IPS-18a (cell line): ENCODE results near the gene LGMN.

Source experiments
- H3K27ac ChIP-seq: one replicate; pipeline ENCODE4 v1.5.1; 2013; ENCODE audit warnings: low read length
- H3K27me3 ChIP-seq: one replicate; pipeline ENCODE4 v1.6.1; 2013; ENCODE audit warnings: mild to moderate bottlenecking, low read length; ENCODE audit not compliant: control insufficient read depth, insufficient read depth
- H3K36me3 ChIP-seq: one replicate; pipeline ENCODE4 v1.6.1; 2013; ENCODE audit warnings: low read depth, low read length; ENCODE audit not compliant: control insufficient read depth
- H3K4me1 ChIP-seq: one replicate; pipeline ENCODE4 v1.6.1; 2013; ENCODE audit warnings: low read depth, low read length; ENCODE audit not compliant: control insufficient read depth
- H3K4me3 ChIP-seq: one replicate; pipeline ENCODE4 v1.5.1; 2013; ENCODE audit warnings: low read length
- H3K9ac ChIP-seq: one replicate; pipeline ENCODE4 v1.6.1; 2013; ENCODE audit warnings: mild to moderate bottlenecking, low read length, moderate library complexity
- H3K9me3 ChIP-seq: one replicate; pipeline ENCODE4 v1.6.1; 2013; ENCODE audit warnings: low read depth, low read length; ENCODE audit not compliant: control insufficient read depth

The LGMN gene

GRCh38 chr14:92678766-92679165, 69.7 kb downstream of the LGMN start:
- H3K9me3 ChIP-seq, result no peaks in the 10 kb centered on the region
- no peak overlapping the region for H3K9ac ChIP-seq
- no peaks in the 10 kb centered on the region for H3K4me1 ChIP-seq
- no peaks in the 10 kb centered on the region for H3K36me3 ChIP-seq
- H3K4me3 ChIP-seq, result no peak overlapping the region
- H3K27me3 ChIP-seq, result no peaks in the 10 kb centered on the region
- no peak overlapping the region for H3K27ac ChIP-seq

GRCh38 chr14:92677955-92678354, 70.5 kb downstream of the LGMN start:
- no peak overlapping the region for H3K4me3 ChIP-seq
- no peaks in the 10 kb centered on the region for H3K27me3 ChIP-seq
- no peaks in the 10 kb centered on the region for H3K9me3 ChIP-seq
- H3K4me1 ChIP-seq, result no peaks in the 10 kb centered on the region
- H3K9ac ChIP-seq, result no peak overlapping the region
- H3K36me3 ChIP-seq, result no peaks in the 10 kb centered on the region
- H3K27ac ChIP-seq, result no peak overlapping the region

- no peaks in the 10 kb centered on the region for H3K27me3 ChIP-seq
- H3K9me3 ChIP-seq, result no peaks in the 10 kb centered on the region
- no peaks in the 10 kb centered on the region for H3K4me1 ChIP-seq
- H3K27ac ChIP-seq, result no peak overlapping the region
- no peak overlapping the region for H3K4me3 ChIP-seq
- no peaks in the 10 kb centered on the region for H3K36me3 ChIP-seq
- H3K9ac ChIP-seq, result no peak overlapping the region
Measured at GRCh38 chr14:92677087-92677668, 71.2 kb downstream of the LGMN start.

DNA sequence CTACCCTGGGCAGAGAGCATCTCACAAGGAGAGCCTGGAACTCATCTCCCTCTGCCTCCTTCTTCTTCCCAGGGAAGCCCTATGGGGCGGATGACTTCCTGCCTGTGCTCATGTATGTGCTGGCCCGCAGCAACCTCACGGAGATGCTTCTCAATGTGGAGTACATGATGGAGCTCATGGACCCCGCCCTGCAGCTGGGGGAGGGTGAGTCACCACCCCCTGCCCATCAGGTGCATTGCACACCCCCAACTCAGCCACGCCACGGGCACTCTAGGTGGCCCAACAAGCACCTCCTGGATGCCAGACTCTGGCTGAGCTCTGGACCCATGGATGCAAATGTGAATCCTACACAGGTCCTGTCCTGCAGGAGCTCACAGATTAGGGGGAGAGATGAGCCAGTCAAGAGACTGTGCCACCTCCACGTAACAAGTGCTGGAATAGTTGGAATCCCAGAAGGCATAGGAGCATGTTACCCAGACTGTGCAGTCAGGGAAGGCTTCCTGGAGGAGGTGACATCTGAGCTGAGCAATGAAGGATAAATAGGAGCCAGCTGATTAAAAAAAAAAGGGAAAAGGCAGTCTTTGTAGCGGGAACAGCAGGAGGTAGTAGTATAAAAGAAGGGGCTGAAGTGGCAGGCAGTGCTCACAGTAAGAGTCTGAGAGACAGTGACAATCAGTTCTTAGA, 71.9 kb downstream of the LGMN start:
- Histone ChIP-seq H3K36me3 (no peaks in the 10 kb centered on the region), H3K27me3 (no peaks in the 10 kb centered on the region), H3K9me3 (no peaks in the 10 kb centered on the region), H3K27ac (no peak overlapping the region), H3K4me3 (no peak overlapping the region), H3K4me1 (no peaks in the 10 kb centered on the region), H3K9ac (no peak overlapping the region)

GRCh38 chr14:92675976-92676375, 72.5 kb downstream of the LGMN start:
- H3K9ac ChIP-seq, result no peak overlapping the region
- H3K4me1 ChIP-seq, result no peaks in the 10 kb centered on the region
- no peaks in the 10 kb centered on the region for H3K27me3 ChIP-seq
- H3K4me3 ChIP-seq, result no peak overlapping the region
- no peak overlapping the region for H3K27ac ChIP-seq
- H3K36me3 ChIP-seq, result no peaks in the 10 kb centered on the region
- no peaks in the 10 kb centered on the region for H3K9me3 ChIP-seq

DNA sequence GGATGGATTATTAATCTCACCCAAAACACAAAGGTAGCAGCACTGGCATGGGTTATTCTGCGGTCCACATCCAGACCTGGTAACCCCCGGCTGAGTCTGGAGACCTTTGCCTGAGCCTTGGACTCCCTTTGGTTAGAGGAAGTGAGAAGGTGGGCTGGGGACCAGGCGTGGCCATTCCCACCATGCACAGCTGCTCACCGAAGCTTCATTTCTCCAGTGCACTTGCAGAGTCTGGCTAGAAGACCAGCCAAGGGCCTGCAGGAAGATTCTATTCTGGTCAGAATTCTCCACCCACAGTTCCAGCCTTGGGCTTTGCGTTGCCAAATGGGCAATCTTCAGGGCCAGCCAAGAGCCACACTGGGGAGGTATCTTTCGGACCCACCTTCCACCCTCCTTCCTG, 73.0 kb downstream of the LGMN start:
- Histone ChIP-seq H3K4me1 (no peaks in the 10 kb centered on the region), H3K9me3 (no peaks in the 10 kb centered on the region), H3K4me3 (no peak overlapping the region)

GRCh38 chr14:92673601-92674150, 74.8 kb downstream of the LGMN start:
- H3K27me3 ChIP-seq, result no peaks in the 10 kb centered on the region
- no peaks in the 10 kb centered on the region for H3K9me3 ChIP-seq
- no peaks in the 10 kb centered on the region for H3K36me3 ChIP-seq
- H3K9ac ChIP-seq, result no peak overlapping the region
- H3K27ac ChIP-seq, result no peak overlapping the region
- H3K4me1 ChIP-seq, result no peaks in the 10 kb centered on the region
- no peak overlapping the region for H3K4me3 ChIP-seq

More for the DNA sequence above, 73.0 kb downstream of the LGMN start:
- no peak overlapping the region for H3K27ac ChIP-seq
- H3K9ac ChIP-seq, result no peak overlapping the region
- H3K36me3 ChIP-seq, result no peaks in the 10 kb centered on the region
- no peaks in the 10 kb centered on the region for H3K27me3 ChIP-seq

GRCh38 chr14:92670643-92671366, 77.6 kb downstream of the LGMN start:
- no peaks in the 10 kb centered on the region for H3K36me3 ChIP-seq
- H3K4me1 ChIP-seq, result no peaks in the 10 kb centered on the region
- H3K27ac ChIP-seq, result no peak overlapping the region
- H3K9me3 ChIP-seq, result no peaks in the 10 kb centered on the region
- H3K9ac ChIP-seq, result no peak overlapping the region
- no peak overlapping the region for H3K4me3 ChIP-seq
- no peaks in the 10 kb centered on the region for H3K27me3 ChIP-seq

DNA sequence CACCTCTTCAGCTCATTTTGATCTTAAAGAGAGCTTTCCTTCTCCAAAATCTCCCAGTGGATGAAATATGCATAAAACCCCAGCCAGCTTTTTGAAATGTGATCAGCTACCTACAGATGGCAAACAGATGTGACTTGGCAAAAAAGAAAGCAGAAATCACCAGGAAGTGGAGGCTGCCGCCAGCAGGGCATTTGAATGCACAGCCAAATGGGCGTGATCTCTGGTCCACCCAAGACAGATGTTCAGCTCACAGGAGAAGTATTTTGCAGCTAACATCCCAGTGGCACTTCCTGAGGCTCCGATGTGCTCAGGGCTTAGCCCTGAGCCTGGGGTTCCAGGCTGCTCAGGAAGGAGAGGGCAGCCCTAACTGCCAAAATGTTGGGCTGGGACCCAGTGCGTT, 78.3 kb downstream of the LGMN start:
- no peak overlapping the region for H3K27ac ChIP-seq
- no peaks in the 10 kb centered on the region for H3K4me1 ChIP-seq
- no peaks in the 10 kb centered on the region for H3K9me3 ChIP-seq
- no peak overlapping the region for H3K4me3 ChIP-seq
- H3K9ac ChIP-seq, result no peak overlapping the region
- no peaks in the 10 kb centered on the region for H3K36me3 ChIP-seq
- no peaks in the 10 kb centered on the region for H3K27me3 ChIP-seq

GRCh38 chr14:92668276-92668973, 80.0 kb downstream of the LGMN start:
- no peak overlapping the region for H3K4me3 ChIP-seq
- no peak overlapping the region for H3K27ac ChIP-seq
- H3K27me3 ChIP-seq, result no peaks in the 10 kb centered on the region
- H3K36me3 ChIP-seq, result no peaks in the 10 kb centered on the region
- no peak overlapping the region for H3K9ac ChIP-seq
- no peaks in the 10 kb centered on the region for H3K9me3 ChIP-seq
- no peaks in the 10 kb centered on the region for H3K4me1 ChIP-seq

- Histone ChIP-seq H3K27ac (no peak overlapping the region), H3K9ac (no peak overlapping the region), H3K27me3 (no peaks in the 10 kb centered on the region), H3K4me1 (no peaks in the 10 kb centered on the region), H3K9me3 (no peaks in the 10 kb centered on the region), H3K4me3 (no peak overlapping the region), H3K36me3 (no peaks in the 10 kb centered on the region)
Measured at GRCh38 chr14:92666251-92666650, 82.2 kb downstream of the LGMN start.
